GM21367 (cell line): ENCODE measurements around the gene SLC44A5.
"Not testable (repeated sequence)": the region's sequence is repeated elsewhere in the genome, so short reads cannot be mapped to it uniquely, and the experiment has no call there.

Experiments
- ATAC-seq: cut with Tn5 transposase; IDR thresholded peaks from one replicate; pipeline ENCODE4 v1.9.1; 2021; ENCODE audit not compliant: unreplicated experiment

Gene SLC44A5

DNA sequence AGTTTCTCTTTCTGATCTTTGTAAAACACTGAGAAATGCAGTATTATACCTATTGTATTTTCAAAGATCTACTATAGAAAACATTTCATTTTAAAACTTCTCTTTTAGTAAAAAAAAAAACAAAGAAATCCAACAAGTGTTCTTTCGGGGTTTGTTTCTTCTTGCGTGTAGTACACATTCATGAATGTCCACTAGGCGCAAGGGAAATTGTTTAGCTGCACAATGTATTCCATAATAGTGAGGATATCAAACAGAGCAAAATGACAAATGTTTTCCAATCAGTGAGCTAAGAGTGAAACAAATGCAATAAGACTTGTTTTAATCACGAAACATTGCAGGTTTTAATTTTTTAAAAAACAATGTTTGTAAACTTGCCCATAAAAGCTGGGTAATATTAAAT is 408.2 kb downstream of the SLC44A5 start:
- ATAC-seq = no peak

DNA sequence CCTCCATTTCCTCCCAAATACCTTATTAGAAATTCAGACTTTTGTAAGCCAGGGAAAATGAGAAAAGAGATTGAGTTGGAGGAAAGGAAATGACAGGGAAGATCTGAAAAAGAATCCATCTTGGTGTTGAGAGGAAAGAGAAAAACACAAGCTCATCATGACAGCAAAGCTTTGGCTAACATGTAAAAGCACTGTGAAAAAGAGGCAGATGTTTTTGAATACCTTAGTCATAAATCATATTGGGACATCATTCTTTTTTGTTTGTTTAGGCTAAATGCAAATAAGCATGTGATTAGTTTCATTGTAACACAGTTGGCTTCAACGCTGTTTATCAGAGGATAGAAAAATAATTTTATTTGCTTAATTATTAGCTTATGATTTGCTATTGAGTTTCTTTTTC is 412.2 kb downstream of the SLC44A5 start:
- ATAC-seq = no peak

DNA sequence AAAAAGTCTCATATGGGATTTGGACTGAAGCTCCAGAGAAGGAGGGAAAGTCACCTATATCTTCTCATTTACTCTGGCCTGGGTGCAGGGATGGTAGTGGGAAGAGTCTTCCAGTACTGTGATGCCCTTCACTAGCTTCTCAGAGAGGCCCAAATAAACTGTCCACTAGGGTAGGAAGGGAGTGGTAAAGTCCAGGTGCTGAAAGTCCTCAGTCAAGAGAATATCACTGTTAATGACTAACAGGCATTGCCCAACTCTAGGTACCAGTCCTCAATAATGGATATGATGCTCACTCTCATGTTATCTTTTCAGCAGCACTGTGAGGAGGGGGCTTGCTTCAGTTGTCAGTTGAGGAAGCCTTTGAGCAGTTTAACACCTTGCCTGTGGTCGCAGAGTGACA is 412.8 kb downstream of the SLC44A5 start:
- ATAC-seq = no peak

DNA sequence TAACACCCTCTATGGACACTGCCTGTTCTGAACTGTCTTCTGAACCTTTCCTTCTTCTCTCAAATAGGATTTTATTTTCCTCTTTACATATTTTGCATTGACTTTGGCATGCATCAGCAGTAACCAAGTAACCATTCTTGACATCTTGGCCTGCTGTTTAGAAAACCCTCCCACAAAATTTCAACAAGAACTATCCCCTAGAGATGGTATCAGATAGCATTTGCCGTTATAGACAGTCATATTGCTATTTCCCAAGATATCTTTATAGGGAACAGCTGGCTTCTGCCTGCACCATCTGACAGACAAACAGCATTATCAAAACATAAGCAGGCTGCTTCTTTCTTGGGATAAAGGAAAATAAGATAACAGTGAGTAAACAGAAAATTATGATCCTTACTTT is 422.0 kb downstream of the SLC44A5 start:
- no peak for ATAC-seq

DNA sequence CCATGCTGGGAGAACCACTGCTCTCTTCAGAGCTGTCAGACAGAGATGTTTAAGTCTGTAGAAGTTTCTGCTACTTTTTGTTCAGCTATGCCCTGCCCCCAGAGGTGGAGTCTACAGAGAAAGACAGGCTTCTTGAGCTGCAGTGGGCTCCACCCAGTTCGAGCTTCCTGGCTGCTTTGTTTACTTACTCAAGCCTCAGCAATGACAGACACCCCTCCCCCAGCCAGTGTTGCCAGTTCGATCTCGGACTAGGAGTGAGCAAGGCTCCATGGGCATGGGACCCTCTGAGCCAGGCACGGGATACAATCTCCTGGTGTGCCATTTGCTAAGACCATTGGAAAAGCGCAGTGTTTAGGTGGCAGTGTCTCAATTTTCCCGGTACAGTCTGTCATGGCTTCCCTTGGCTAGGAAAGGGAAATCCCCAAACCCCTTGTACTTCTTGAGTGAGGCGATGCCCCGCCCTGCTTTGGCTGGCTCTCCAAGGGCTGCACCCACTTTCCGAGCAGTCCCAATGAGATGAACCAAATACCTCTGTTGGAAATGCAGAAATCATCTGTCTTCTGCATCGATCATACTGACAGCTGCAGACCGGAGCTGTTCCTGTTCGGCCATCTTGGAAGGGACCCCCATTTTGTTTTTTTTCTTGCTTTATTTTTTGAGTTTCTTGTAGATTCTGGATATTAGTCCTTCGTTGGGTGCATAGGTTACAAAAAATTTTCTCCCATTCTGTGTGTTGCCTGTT is 429.5 kb downstream of the SLC44A5 start:
- not testable (repeated sequence) for ATAC-seq

DNA sequence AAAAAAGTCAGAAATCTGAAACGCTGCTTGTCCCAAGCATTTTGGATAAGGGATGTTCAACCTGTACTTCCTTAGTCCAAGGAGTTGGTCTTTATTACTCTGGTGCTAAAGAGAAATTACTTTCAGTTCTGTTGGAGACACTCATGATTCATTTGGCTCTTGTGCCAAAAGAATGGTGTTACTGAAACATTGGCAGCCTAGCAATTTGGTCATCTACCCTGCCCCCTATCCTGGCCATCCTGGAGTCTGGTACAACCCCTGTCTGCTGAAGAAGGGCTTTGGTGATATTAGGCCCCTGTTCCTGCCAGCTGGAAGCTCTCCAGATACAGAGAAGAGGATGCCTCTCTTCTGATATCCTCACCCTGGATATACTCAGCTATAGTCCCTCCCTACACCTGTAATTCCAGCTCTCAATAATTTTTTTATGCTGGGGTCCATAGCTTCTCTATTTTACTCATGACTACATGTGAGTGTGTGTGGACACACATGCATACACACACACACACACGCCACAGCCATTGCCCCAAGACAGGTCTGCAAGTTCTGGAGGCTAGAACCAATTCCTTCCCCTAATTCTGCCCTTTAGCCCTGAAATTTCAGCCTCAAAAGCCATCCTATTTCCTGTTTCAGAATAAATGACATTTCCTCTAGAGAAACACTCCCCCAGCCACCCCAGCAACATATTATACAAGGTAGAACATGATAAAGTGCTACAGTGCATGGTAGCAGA is 436.7 kb downstream of the SLC44A5 start:
- ATAC-seq = no peak

DNA sequence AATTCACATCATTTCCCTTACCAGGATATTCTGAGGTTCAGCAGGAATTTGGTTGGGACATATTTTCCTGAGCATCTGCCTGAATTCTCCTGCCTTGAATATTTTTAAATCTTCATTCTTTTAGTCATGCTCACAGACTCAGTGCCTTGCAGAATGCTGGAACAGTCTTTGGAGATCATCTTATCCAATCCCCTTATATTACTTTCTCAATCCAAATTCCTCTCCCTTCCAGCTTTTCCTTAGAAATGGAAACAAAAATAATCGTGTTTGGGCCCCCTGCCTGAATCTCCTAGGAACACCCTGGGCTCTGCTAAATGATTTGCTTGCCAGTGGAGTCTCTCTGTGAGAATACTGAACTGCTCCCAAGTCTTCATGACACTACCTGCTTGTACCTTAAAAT is 438.4 kb downstream of the SLC44A5 start:
- no peak for ATAC-seq

DNA sequence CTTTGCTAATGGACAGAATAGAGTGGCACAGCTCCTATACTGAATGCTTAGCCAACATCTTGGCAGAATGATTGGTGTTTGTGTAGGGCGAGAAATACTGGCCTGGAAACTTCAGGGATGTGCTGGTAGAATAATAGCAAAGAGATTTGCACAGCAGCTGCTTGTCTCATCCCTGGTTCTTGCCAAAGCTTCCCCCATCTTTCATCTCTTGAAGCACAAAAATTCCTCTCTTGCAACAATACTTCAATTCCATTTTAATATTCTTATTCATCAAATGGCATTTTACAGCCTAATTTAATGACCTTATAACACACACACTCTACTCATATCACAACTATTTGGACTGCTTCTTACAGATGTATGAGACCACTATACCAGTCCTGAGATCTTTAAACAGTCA is 439.0 kb downstream of the SLC44A5 start:
- no peak for ATAC-seq

DNA sequence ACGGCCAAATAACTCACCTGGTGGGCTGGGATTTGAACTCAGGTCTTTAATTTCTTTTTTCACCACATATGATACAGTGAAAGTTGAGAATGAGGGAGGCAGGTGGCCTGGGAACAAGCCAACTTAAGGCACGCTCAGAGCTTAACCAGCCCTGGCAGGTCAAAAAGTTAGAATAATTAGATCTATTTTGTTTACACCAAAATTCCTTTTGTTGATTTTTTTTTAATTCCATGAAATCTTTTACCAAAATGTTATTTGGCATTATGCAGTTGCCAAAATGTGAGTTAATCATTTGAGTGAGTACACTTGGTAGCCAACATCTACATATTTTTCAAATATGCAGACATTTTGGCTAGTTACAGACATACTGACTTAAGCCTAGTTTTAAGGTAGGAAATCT is 439.9 kb downstream of the SLC44A5 start:
- ATAC-seq = no peak

DNA sequence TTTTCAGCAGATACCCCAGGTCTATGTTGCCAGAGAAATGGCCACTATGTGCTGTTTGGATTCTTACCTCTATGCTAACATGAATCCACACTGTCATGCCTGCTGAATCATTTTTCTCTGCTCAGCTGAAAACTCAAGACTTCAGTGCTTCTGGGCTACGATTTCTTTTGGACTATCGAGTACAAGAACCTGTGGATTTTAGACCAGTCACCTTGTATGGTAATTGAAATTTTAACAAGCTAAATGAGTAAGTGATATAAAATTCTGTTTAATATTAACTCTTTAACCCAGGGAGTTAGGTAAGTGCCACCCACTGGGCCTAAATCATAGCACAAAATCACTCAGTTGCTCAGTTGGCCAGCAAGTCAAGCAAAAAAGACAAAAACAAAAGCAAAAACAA is 440.9 kb downstream of the SLC44A5 start:
- ATAC-seq = no peak

DNA sequence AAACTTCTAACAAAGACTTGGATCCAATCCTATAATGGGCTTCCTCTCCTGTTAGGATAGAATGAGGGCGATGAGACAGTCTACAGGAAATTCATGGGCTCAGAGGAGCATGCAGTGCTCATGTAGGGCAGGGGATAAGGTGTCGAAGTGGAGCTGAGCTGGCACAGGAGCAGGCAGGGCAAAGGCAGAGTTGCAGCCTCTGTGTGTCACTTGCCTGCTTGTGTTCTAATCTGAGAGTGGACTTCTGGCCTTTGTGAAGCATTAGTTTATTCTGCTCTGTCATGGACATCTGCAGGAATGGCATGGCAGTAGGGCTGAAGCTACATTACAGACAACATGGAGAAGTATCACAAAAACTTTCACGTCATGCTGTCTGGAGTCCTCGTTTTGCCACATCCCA is 444.1 kb downstream of the SLC44A5 start:
- ATAC-seq = no peak

DNA sequence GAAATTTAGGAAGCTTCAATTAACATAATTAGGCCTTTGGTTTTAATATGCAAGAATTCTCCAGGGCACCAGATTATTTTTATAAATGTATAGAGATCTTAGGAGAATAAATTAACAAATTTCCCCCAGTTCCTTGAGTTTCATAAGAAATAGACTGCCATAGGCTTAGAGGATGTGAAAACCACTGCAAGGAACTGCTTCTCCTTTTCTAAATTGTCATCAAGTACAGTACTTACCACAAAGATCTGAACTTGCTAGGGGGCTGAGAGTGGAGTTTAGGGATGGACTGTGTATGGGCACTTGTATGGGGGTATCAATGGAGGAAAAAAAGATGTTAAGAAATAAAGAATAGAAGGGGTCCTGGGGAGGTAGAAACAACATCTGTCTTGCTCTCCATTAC is 445.6 kb downstream of the SLC44A5 start:
- no peak for ATAC-seq

DNA sequence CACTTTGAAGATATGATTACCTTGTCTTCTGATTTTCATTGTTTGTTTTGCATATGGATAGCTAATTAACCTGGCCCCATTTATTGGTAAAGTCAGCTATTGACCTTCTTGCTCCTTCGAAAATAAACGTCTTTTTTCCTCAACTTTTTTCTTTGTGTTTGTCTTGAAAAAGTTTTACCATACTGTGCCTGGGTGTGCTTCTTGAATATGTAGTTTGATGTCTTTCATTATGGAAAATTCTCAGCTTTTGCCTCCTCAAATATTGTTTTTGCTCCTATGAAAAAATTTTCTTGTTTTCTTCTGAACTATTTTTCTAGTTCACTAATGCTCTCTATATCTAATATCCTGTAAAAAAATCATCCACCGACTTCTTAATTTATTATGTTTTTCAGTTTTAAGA is 451.8 kb downstream of the SLC44A5 start:
- ATAC-seq = no peak
